Smooth muscle cell (in vitro differentiated cells): ENCODE data around the gene PML. TPM values are rescaled to one million over a fixed set of nuclear protein-coding genes. Genes with fewer than 3 reads are reported as not detected.
A peak's percentile ranks its signal among the peaks of the same experiment; 100 is the strongest.
"Not testable (repeated sequence)": the region's sequence is repeated elsewhere in the genome, so short reads cannot be mapped to it uniquely, and the experiment has no call there.

Source experiments
- DNase-seq: peaks from one replicate; lab custom pipeline; 2025; ENCODE audit not compliant: unreplicated experiment; lab: John Stamatoyannopoulos, UW
- H2AFZ ChIP-seq: fragments of 200-600 bp; sonication (generic); 2 replicates; pipeline ENCODE4 v1.6.0; 2016; ENCODE audit warnings: antibody characterized with exemption, low read depth, mild to moderate bottlenecking
- H3F3A ChIP-seq: fragments of 200-600 bp; sonication (generic); 2 replicates; pipeline ENCODE4 v1.6.0; 2017; ENCODE audit warnings: antibody characterized with exemption, low read depth
- H3K27ac ChIP-seq: fragments of 200-600 bp; sonication (generic); 2 replicates; pipeline ENCODE4 v1.5.1; 2016; ENCODE audit warnings: low read depth, mild to moderate bottlenecking
- H3K27me3 ChIP-seq: fragments of 200-600 bp; sonication (generic); 2 replicates; pipeline ENCODE4 v1.6.1; 2016; ENCODE audit warnings: low read depth, mild to moderate bottlenecking
- H3K36me3 ChIP-seq: fragments of 200-600 bp; sonication (generic); 2 replicates; pipeline ENCODE4 v1.5.1; 2016; ENCODE audit warnings: low read depth
- H3K4me1 ChIP-seq: fragments of 200-600 bp; sonication (generic); 2 replicates; pipeline ENCODE4 v1.5.1; 2016; ENCODE audit warnings: low read depth
- H3K4me2 ChIP-seq: fragments of 200-600 bp; sonication (generic); 2 replicates; pipeline ENCODE4 v1.6.0; 2016; ENCODE audit warnings: mild to moderate bottlenecking
- H3K4me3 ChIP-seq: fragments of 200-600 bp; sonication (generic); 2 replicates; pipeline ENCODE4 v1.5.1; 2016; ENCODE audit warnings: mild to moderate bottlenecking
- H3K79me2 ChIP-seq: fragments of 200-600 bp; sonication (generic); 2 replicates; pipeline ENCODE4 v1.6.0; 2016; ENCODE audit warnings: low read depth, mild to moderate bottlenecking
- H3K9ac ChIP-seq: fragments of 200-600 bp; sonication (generic); 2 replicates; pipeline ENCODE4 v1.6.0; 2016; ENCODE audit warnings: low read depth
- H3K9me3 ChIP-seq: fragments of 200-600 bp; sonication (generic); replicated peaks from 2 replicates; pipeline ENCODE4 v1.5.1; 2016; ENCODE audit warnings: low read depth
- H4K20me1 ChIP-seq: fragments of 200-600 bp; sonication (generic); 2 replicates; pipeline ENCODE4 v1.6.0; 2016; ENCODE audit warnings: low read depth
- WGBS: methylation state at CpG from one replicate; pipeline ENCODE4 v1.1.7; 2016; ENCODE audit warnings: low lambda C conversion rate; 5-methylcytosine and 5-hydroxymethylcytosine counted together
- polyA plus RNA-seq: library from polyadenylated mRNA; unstranded; fragments of >200 nt; fragmentation: Nextera tagmentation; extraction: Ambion mirVana; gene quantifications from 2 replicates; pipeline ENCODE4 v1.2.1, GENCODE V29; 2016
- total RNA-seq: library from RNA; depleted of rRNA; stranded (reverse); fragments of >200 nt; gene quantifications from 2 replicates; pipeline ENCODE4 v1.2.3, GENCODE V29; 2014
- TF ChIP-seq, protein P1 (sequence below): fragments of 200-600 bp; sonication (generic); IDR thresholded peaks from 2 replicates; pipeline ENCODE4 v1.5.1; 2017; ENCODE audit warnings: borderline replicate concordance, mild to moderate bottlenecking, antibody characterized with exemption; ENCODE audit not compliant: insufficient read depth, poor library complexity, severe bottlenecking

Gene PML
- total and polyA plus RNA-seq, 2 experiments from 2014 or later, result 33.7 to 34.1 TPM

DNA sequence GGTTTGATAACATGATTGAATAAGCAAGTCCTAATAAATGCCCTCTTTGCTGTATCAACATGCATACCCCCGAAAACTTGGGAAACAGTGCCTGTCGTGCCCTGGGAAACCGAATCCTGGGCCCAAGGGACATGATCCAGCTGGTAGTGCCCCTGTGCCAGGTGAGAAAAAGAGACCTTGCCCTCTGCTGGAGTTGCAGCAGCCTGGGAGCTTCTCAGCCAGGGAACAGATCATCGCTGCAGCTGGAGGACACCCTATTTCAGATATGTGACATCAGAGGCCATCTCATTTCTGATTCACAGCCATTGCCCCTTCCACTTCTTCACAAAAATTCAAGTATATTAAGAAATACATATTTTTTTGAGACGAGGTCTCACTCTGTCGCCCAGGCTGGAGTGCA lies 34.7 kb upstream of the PML start:
- TF ChIP-seq, protein P1, sequence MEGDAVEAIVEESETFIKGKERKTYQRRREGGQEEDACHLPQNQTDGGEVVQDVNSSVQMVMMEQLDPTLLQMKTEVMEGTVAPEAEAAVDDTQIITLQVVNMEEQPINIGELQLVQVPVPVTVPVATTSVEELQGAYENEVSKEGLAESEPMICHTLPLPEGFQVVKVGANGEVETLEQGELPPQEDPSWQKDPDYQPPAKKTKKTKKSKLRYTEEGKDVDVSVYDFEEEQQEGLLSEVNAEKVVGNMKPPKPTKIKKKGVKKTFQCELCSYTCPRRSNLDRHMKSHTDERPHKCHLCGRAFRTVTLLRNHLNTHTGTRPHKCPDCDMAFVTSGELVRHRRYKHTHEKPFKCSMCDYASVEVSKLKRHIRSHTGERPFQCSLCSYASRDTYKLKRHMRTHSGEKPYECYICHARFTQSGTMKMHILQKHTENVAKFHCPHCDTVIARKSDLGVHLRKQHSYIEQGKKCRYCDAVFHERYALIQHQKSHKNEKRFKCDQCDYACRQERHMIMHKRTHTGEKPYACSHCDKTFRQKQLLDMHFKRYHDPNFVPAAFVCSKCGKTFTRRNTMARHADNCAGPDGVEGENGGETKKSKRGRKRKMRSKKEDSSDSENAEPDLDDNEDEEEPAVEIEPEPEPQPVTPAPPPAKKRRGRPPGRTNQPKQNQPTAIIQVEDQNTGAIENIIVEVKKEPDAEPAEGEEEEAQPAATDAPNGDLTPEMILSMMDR, result no peak
- H3K36me3 ChIP-seq, result no peaks in the 10 kb centered on the region
- no peaks in the 10 kb centered on the region for H3K27me3 ChIP-seq
- H3K4me3 ChIP-seq, result no peak overlapping the region
- no peaks in the 10 kb centered on the region for H4K20me1 ChIP-seq
- H3K9me3 ChIP-seq, result no peaks in the 10 kb centered on the region
- no peak overlapping the region for H3K4me2 ChIP-seq
- no peak overlapping the region for H2AFZ ChIP-seq
- WGBS, result 86% methylated on average over 6 of the region's 6 CpGs
- no peaks in the 10 kb centered on the region for H3K4me1 ChIP-seq
- no peak overlapping the region for H3K9ac ChIP-seq
- no peaks in the 10 kb centered on the region for H3F3A ChIP-seq
- H3K79me2 ChIP-seq, result no peaks in the 10 kb centered on the region
- peak overlapping the region; percentile 13 for H3K27ac ChIP-seq
- DNase-seq, result no peak

DNA sequence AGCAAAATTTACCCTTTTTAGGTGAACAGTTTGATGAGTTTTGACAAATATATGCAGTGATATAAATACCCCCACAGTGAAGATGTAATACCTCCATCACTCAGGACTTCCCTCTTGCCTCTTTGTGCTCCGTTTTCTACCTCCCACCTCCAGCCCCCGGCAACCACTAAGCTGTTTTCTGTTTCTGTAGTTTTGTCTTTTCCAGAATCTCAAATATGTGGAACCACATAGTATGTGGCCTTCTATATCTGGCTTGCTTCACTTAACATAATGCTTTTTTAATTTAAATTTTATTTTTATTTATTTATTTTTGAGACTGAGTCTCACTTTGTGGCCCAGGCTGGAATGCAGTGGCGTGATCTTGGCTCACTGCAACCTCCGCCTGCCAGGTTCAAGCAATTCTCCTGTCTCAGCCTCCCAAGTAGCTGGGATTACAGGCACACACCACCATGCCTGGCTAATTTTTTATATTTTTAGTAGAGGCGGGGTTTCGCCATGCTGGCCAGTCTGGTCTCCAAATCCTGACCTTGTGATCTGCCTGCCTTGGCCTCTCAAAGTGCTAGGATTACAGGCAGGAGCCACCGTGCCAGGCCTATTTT lies 33.9 kb upstream of the PML start:
- 85% methylated on average over 7 of the region's 7 CpGs for WGBS
- H3F3A ChIP-seq, H3K9ac ChIP-seq, H3K27me3 ChIP-seq, DNase-seq, H3K36me3 ChIP-seq, H4K20me1 ChIP-seq, H3K79me2 ChIP-seq, H3K4me1 ChIP-seq, H3K4me2 ChIP-seq, H3K4me3 ChIP-seq, H2AFZ ChIP-seq, H3K9me3 ChIP-seq: not testable (repeated sequence)
- peak overlapping the region; percentile 13 for H3K27ac ChIP-seq

DNA sequence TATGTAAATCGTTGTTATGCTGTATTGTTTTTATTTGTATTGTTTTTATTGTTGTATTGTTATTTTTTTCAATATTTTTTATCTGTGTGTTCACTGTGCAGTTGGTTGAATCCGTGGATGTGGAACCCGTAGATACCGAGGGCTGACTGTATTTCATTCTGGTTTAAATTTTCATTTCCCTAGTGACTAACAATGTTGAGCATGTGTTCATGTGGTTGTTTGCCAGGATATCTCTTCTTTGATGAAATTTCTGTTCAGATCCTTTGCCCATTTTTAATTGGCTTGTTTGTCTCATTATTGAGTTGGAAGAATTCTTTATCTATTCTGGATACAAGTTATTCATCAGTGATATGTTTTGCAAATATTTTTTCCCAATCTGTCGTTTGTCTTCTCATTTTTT lies 32.1 kb upstream of the PML start:
- no peaks in the 10 kb centered on the region for H3K79me2 ChIP-seq
- whole genome bisulfite sequencing, result 56% methylated on average over 5 of the region's 5 CpGs
- H4K20me1 ChIP-seq, result no peaks in the 10 kb centered on the region
- H3K4me2 ChIP-seq, result no peak overlapping the region
- H3K9ac ChIP-seq, result no peak overlapping the region
- no peaks in the 10 kb centered on the region for H3K36me3 ChIP-seq
- H3F3A ChIP-seq, result peaks cover 8% of the 10 kb centered on the region
- H3K9me3 ChIP-seq, result no peaks in the 10 kb centered on the region
- H3K4me1 ChIP-seq, result peaks cover 13% of the 10 kb centered on the region
- no peak overlapping the region for H3K27ac ChIP-seq
- H2AFZ ChIP-seq, result no peak overlapping the region
- TF ChIP-seq, protein P1, result no peak
- H3K27me3 ChIP-seq, result no peaks in the 10 kb centered on the region
- no peak for DNase-seq
- no peak overlapping the region for H3K4me3 ChIP-seq

DNA sequence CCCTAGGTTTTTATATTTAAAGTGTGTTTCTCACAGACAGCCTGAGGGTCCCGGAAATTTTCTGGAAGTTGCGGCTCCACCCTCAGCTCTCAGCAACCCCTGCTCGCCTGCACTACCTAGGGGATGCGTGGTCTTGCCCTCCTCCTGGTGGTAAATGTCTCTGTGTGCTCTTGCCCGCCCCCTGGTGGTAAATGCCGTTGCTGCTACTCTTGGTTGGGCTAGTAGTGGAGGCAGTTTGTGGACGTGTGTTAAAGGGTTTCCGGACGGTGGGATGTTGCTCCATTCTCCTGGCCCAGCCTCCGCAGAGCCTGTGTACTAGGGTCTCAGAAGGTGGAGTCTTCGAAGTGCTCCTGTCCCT lies 29.8 kb upstream of the PML start:
- Histone ChIP-seq H3K4me1 (peaks cover 13% of the 10 kb centered on the region), H2AFZ (no peak overlapping the region), H3K27me3 (no peaks in the 10 kb centered on the region), H3K4me2 (peak overlapping the region; percentile 76), H3K79me2 (no peaks in the 10 kb centered on the region), H4K20me1 (no peaks in the 10 kb centered on the region), H3F3A (peaks cover 8% of the 10 kb centered on the region), H3K4me3 (no peak overlapping the region), H3K36me3 (no peaks in the 10 kb centered on the region), H3K27ac (peak overlapping the region; percentile 37), H3K9me3 (no peaks in the 10 kb centered on the region), H3K9ac (no peak overlapping the region)
- peak; percentile 71 for DNase-seq
- TF ChIP-seq, protein P1, result peak; percentile 96
- WGBS, result 15% methylated on average over 11 of the region's 11 CpGs
